ENCODE data around the gene SENP1. TPM values are rescaled to one million over a fixed set of nuclear protein-coding genes. Genes with fewer than 3 reads are reported as not detected.

The SENP1 gene
- total and polyA plus RNA-seq, 2 of the 4 experiments (the other 2 are of a cell fraction): 7.2 to 25.3 TPM

GRCh38 chr12:48084841-48085460 lies 20.9 kb downstream of the SENP1 start:
- no peak overlapping the region for H2AK5ac ChIP-seq (ENCODE audit: low read depth, low read length)
- H2BK5ac ChIP-seq (ENCODE audit: low read depth, low read length, poor library complexity, severe bottlenecking): no peak overlapping the region
- DNase-seq (no peak), ATAC-seq (ENCODE audit: low read depth) (no peak)
- no peak for TF ChIP-seq MXI1 (IDR thresholded peaks at IDR 0.05; ENCODE audit: borderline replicate concordance, low read depth, low read length)
- no peak for TF ChIP-seq CHD1 (IDR thresholded peaks at IDR 0.05; ENCODE audit: low read depth, low read length)
- no peak overlapping the region for H4K91ac ChIP-seq (ENCODE audit: insufficient read depth, low read depth, low read length)
- no peak overlapping the region for H3K4ac ChIP-seq (ENCODE audit: low read depth, low read length)
- no peaks in the 10 kb centered on the region for H3K4me1 ChIP-seq (ENCODE audit: control insufficient read depth, insufficient read depth, low read length)
- no TSS peak for BruUV-seq (replicated peaks)
- WGBS, 2 experiments (ENCODE audit: extremely low coverage in 2 of 2, insufficient read length in 1 of 2): 95% methylated on average over 4 of the region's 12 CpGs; no CpG with 5 or more reads in 1 of the 2 experiments
- H2BK15ac ChIP-seq (ENCODE audit: low read depth, low read length): no peak overlapping the region
- H3K23ac ChIP-seq (ENCODE audit: low read depth, low read length): no peak overlapping the region
- no peaks in the 10 kb centered on the region for H3K79me1 ChIP-seq (ENCODE audit: low read depth in 1 of 2, low read length in 2 of 2)
- H3K36me3 ChIP-seq (ENCODE audit: control insufficient read depth, insufficient read depth, low read length): peaks cover 21% of the 10 kb centered on the region
- H3K4me2 ChIP-seq (ENCODE audit: low read depth, low read length): no peak overlapping the region
- in situ Hi-C loops (cut with MboI; ENCODE audit: low sequenced_read_pairs) (no loop called here), intact Hi-C loops (cut with micrococcal nuclease) (loop anchor here (1.0 to 10.0 kb wide), 2 partner anchors 80 to 530 kb away; no protein-coding TSS in a partner anchor), dilution Hi-C loops (cut with HindIII; ENCODE audit: low sequenced_read_pairs, unreplicated experiment) (no loop called here)
- H3K9ac ChIP-seq (ENCODE audit: low read depth, low read length): no peak overlapping the region
- H2AFZ ChIP-seq (replicated peaks; ENCODE audit: low read length, poor library complexity): no peak overlapping the region
- H2BK20ac ChIP-seq (ENCODE audit: low read depth, low read length): no peak overlapping the region
- H3K27ac ChIP-seq (ENCODE audit: insufficient read depth, low read length): no peak overlapping the region
- H3K9me3 ChIP-seq (ENCODE audit: control insufficient read depth, insufficient read depth, low read length): no peaks in the 10 kb centered on the region
- no peak overlapping the region for H4K8ac ChIP-seq (ENCODE audit: low read depth in 2 of 2, low read length in 2 of 2)
- H3K56ac ChIP-seq (ENCODE audit: extremely low read depth, insufficient read depth, low read length): no peak overlapping the region
- H2BK120ac ChIP-seq (ENCODE audit: low read depth, low read length): no peak overlapping the region
- H3K27me3 ChIP-seq (ENCODE audit: control insufficient read depth, insufficient read depth, low read length): no peaks in the 10 kb centered on the region
- POLR2A ChIA-PET (ENCODE audit: unreplicated experiment): no interaction called here
- H4K5ac ChIP-seq (ENCODE audit: low read depth, low read length): no peak overlapping the region
- CTCF ChIA-PET: interaction anchor here (0.7 kb wide), 1 partner anchor 342 kb away, joined by 4 read pairs; no protein-coding TSS in a partner anchor
- H3K18ac ChIP-seq (ENCODE audit: low read depth, low read length): no peak overlapping the region
- H3K4me3 ChIP-seq (ENCODE audit: insufficient read depth, low read depth, low read length): no peak overlapping the region
- H4K20me1 ChIP-seq (ENCODE audit: insufficient read depth, low read length): no peaks in the 10 kb centered on the region
- H3K9me1 ChIP-seq (ENCODE audit: insufficient read depth, low read length): no peaks in the 10 kb centered on the region
- no peak overlapping the region for H3K14ac ChIP-seq (replicated peaks; ENCODE audit: low read depth, low read length)
- H2AK9ac ChIP-seq (replicated peaks; ENCODE audit: low read depth, low read length, poor library complexity): no peak overlapping the region

Measured in IMR-90 (cell line).